Esophagus squamous epithelium (tissue), 5 donors: ENCODE results near the gene MICAL2. TPM values are rescaled to one million over a fixed set of nuclear protein-coding genes. Genes with fewer than 3 reads are reported as not detected.

ENCODE experiments used
- DNase-seq: peaks from one replicate; lab custom pipeline; 2025; lab: John Stamatoyannopoulos, UW
- H3K27ac ChIP-seq, 4 donors: fragments of 200-600 bp; sonication (generic); one replicate each; pipeline ENCODE4 v1.5.1; 2016 to 2019; ENCODE audit warnings: mild to moderate bottlenecking in 1 of 4
- H3K27me3 ChIP-seq, 4 donors: fragments of 200-600 bp; sonication (generic); 1 replicate in 3 of 4; 2 replicates in 1 of 4; pipeline versions ENCODE4 v1.5.1 to v1.6.0; 2017 to 2021; ENCODE audit warnings: antibody characterized with exemption in 1 of 4
- H3K36me3 ChIP-seq, 3 donors: fragments of 200-600 bp; sonication (generic); one replicate each; pipeline ENCODE4 v1.5.1; 2016 to 2019
- H3K4me1 ChIP-seq, 3 donors: fragments of 200-600 bp; sonication (generic); one replicate each; pipeline ENCODE4 v1.5.1; 2017 to 2019
- H3K4me3 ChIP-seq, 4 donors: fragments of 200-600 bp; sonication (generic); 1 replicate in 3 of 4; 2 replicates in 1 of 4; pipeline ENCODE4 v1.5.1; 2016 to 2019; ENCODE audit warnings: mild to moderate bottlenecking in 2 of 4, moderate library complexity in 1 of 4
- H3K9me3 ChIP-seq, 3 donors: fragments of 200-600 bp; sonication (generic); one replicate each; pipeline ENCODE4 v1.5.1; 2016 to 2019
- POLR2A ChIP-seq, 4 donors: fragments of 450-650 bp; IDR thresholded peaks; one replicate each; pipeline ENCODE4 v1.6.1; 2017; ENCODE audit warnings: antibody characterized with exemption in 4 of 4, mild to moderate bottlenecking in 4 of 4, moderate library complexity in 3 of 4
- whole genome bisulfite sequencing, 2 donors: methylation state at CpG; one replicate each; pipeline ENCODE4 v1.1.5; 2018; 5-methylcytosine and 5-hydroxymethylcytosine counted together
- intact Hi-C: fragments of 100-400 bp; cut with DNase I; formaldehyde crosslinking; loops from one replicate; pipeline ENCODE4 v1.15.0; 2022
- total RNA-seq, 4 donors: library from RNA; depleted of rRNA; stranded (reverse); fragments of >200 nt; gene quantifications; one replicate each; pipeline ENCODE4 v1.1.0, GENCODE V29; 2016
- TF ChIP-seq, protein P1 (sequence below), 6 experiments: fragments of 450-650 bp in 4 of 6; fragments of 200-600 bp in 2 of 6; sonication (generic) in 2 of 6; IDR thresholded peaks; one replicate each; pipeline ENCODE4 v1.5.1; 2016 to 2019; ENCODE audit warnings: antibody characterized with exemption in 6 of 6, mild to moderate bottlenecking in 4 of 6, moderate library complexity in 4 of 6
- donor health status: DM: yes; HTN: yes; CAD: no.

MICAL2 gene
- total RNA-seq, 4 donors from 2014 or later, result 10.1 to 49.0 (median 19.8) TPM

DNA sequence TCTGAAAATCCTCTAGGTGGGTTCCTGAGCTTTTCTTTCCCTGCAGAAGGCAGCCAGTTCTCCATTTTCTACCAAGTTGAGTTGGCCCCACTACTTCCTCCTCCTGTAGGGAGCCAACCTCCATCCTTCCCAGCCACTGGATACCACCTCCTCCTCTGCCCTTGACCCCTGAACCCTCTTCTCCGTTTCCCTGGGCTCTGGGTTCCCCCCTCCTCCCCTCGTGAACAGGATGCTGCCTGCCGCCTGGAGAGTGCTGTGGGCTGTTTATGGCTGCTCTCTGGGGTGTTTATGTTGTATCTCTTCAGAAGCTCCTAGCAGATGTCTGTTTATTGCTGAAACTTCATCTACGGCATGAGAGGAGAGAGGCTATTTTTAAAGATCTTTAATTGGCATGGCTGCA is 8.6 kb downstream of the MICAL2 start:
- DNase-seq, result no peak
- Histone ChIP-seq H3K4me1 (peaks cover 0 to 64% (median 2%) of the 10 kb centered on the region in 3 donors), H3K9me3 (no peaks in the 10 kb centered on the region), H3K4me3 (no peak overlapping the region), H3K36me3 (no peaks in the 10 kb centered on the region), H3K27ac (peak overlapping the region in 3 of 4 donors; percentile 73 to 84 (median 73)), H3K27me3 (no peaks in the 10 kb centered on the region)
- intact Hi-C loops, result no loop called here
- TF ChIP-seq, protein P1, sequence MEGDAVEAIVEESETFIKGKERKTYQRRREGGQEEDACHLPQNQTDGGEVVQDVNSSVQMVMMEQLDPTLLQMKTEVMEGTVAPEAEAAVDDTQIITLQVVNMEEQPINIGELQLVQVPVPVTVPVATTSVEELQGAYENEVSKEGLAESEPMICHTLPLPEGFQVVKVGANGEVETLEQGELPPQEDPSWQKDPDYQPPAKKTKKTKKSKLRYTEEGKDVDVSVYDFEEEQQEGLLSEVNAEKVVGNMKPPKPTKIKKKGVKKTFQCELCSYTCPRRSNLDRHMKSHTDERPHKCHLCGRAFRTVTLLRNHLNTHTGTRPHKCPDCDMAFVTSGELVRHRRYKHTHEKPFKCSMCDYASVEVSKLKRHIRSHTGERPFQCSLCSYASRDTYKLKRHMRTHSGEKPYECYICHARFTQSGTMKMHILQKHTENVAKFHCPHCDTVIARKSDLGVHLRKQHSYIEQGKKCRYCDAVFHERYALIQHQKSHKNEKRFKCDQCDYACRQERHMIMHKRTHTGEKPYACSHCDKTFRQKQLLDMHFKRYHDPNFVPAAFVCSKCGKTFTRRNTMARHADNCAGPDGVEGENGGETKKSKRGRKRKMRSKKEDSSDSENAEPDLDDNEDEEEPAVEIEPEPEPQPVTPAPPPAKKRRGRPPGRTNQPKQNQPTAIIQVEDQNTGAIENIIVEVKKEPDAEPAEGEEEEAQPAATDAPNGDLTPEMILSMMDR (IDR thresholded peaks at IDR 0.05), result no peak
- no peak for TF ChIP-seq POLR2A (IDR thresholded peaks at IDR 0.05)
- WGBS, 2 donors, result 44 to 64% methylated on average over 3 to 4 of the region's 4 CpGs

- Histone ChIP-seq H3K9me3 (no peaks in the 10 kb centered on the region), H3K36me3 (no peaks in the 10 kb centered on the region), H3K27ac (peak overlapping the region in 3 of 4 donors; percentile 73 to 84 (median 73)), H3K27me3 (no peaks in the 10 kb centered on the region), H3K4me3 (no peak overlapping the region), H3K4me1 (peaks cover 3 to 64% (median 5%) of the 10 kb centered on the region in 3 donors)
- no peak for DNase-seq
- intact Hi-C loops, result no loop called here
- 87 to 89% methylated on average over 2 to 3 of the region's 5 CpGs for WGBS, 2 donors
- TF ChIP-seq, protein P1 (IDR thresholded peaks at IDR 0.05), result no peak
- no peak for TF ChIP-seq POLR2A (IDR thresholded peaks at IDR 0.05)
Measured at GRCh38 chr11:12119502-12119901, 9.1 kb downstream of the MICAL2 start.

GRCh38 chr11:12120031-12121008 is 9.9 kb downstream of the MICAL2 start:
- H3K4me3 ChIP-seq, result no peak overlapping the region
- intact Hi-C loops, result no loop called here
- H3K27me3 ChIP-seq, result no peaks in the 10 kb centered on the region
- peak overlapping the region in 3 of 4 donors; percentile 73 to 84 (median 73) for H3K27ac ChIP-seq
- WGBS, 2 donors, result 72 to 80% methylated on average over 8 to 9 of the region's 9 CpGs
- peaks cover 3 to 64% (median 11%) of the 10 kb centered on the region in 3 donors for H3K4me1 ChIP-seq
- DNase-seq, result no peak
- no peak for TF ChIP-seq POLR2A (IDR thresholded peaks at IDR 0.05)
- TF ChIP-seq, protein P1 (IDR thresholded peaks at IDR 0.05), result no peak
- no peaks in the 10 kb centered on the region for H3K36me3 ChIP-seq
- no peaks in the 10 kb centered on the region for H3K9me3 ChIP-seq

DNA sequence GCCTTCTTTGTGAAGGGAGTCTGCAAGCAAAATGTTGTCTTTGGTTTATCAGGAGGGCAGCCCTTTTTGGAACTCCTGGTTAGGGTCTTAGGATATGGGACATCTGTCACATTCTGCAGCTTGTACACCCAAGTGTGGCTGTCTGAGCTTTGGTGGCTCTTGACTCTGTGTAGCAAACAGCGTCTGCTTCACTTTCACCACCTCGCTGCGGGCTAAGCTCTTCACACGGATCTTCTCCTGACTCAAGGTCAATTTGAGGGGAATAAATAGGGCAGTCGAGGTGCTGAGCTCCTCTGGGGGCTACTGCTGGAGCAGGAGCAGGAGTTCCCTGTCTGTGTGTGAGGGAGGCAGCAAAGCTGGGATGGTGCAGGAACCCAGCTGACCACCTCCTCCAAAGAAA is 10.6 kb downstream of the MICAL2 start:
- DNase-seq, result no peak
- peak overlapping the region in 3 of 4 donors; percentile 73 to 84 (median 73) for H3K27ac ChIP-seq
- no peaks in the 10 kb centered on the region for H3K36me3 ChIP-seq
- WGBS, 2 donors, result 86% methylated on average over 5 of the region's 5 CpGs; no CpG with 5 or more reads in 1 of the 2 donors
- H3K27me3 ChIP-seq, result no peaks in the 10 kb centered on the region
- H3K4me3 ChIP-seq, result no peak overlapping the region
- peaks cover 7 to 70% (median 18%) of the 10 kb centered on the region in 3 donors for H3K4me1 ChIP-seq
- intact Hi-C loops, result no loop called here
- TF ChIP-seq POLR2A (IDR thresholded peaks at IDR 0.05), result no peak
- TF ChIP-seq, protein P1 (IDR thresholded peaks at IDR 0.05), result no peak
- H3K9me3 ChIP-seq, result no peaks in the 10 kb centered on the region

DNA sequence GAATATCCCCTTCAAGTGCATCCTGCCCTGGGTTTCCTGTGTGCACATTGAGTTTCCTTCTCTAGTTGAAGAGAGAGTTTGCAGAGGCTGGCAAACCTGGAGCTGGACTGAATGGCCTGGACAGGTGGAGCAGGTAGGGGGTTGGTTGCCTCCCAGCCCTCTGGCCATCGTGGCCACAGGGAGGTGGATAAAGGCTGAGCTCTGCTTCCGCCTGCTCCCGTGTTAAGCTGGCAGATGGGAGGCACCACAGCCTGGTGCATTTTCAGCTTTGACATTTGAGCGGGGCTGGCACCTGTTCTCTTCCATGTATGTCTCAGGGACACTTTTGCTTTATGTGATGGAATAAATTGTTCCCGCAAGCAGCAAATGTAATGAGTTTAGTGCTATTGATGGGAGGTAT is 11.1 kb downstream of the MICAL2 start:
- intact Hi-C loops, result no loop called here
- no peak for DNase-seq
- peaks cover 7 to 75% (median 21%) of the 10 kb centered on the region in 3 donors for H3K4me1 ChIP-seq

More for the DNA sequence above, 11.1 kb downstream of the MICAL2 start:
- H3K27me3 ChIP-seq, result no peaks in the 10 kb centered on the region
- peak overlapping the region in 3 of 4 donors; percentile 40 to 84 (median 73) for H3K27ac ChIP-seq
- WGBS, 2 donors, result 75 to 100% methylated on average over 2 to 3 of the region's 5 CpGs
- H3K36me3 ChIP-seq, result no peaks in the 10 kb centered on the region
- H3K4me3 ChIP-seq, result no peak overlapping the region
- no peaks in the 10 kb centered on the region for H3K9me3 ChIP-seq
- TF ChIP-seq POLR2A (IDR thresholded peaks at IDR 0.05), result no peak
- TF ChIP-seq, protein P1 (IDR thresholded peaks at IDR 0.05), result no peak
